HEK293 (cell line): ENCODE measurements around the gene NLGN1.

Experiments used
- CTCF ChIA-PET: fragments of 350-600 bp; formaldehyde crosslinking; extraction: SDS; loops from one replicate; lab custom pipeline; 2021; ENCODE audit warnings: antibody characterized with exemption; lab: Yijun Ruan, JAX
- POLR2A ChIA-PET: fragments of 300-600 bp; formaldehyde crosslinking; extraction: SDS; loops from one replicate; lab custom pipeline; 2020; ENCODE audit warnings: antibody characterized with exemption, inconsistent platforms; lab: Yijun Ruan, JAX
- H3K27ac ChIP-seq: fragments of 200-500 bp; sonication (Bioruptor generic); 2 replicates; pipeline ENCODE4 v1.5.1; 2014; ENCODE audit warnings: low read depth, low read length, control low read depth, inconsistent platforms; ENCODE audit errors: extremely low read depth
- H3K36me3 ChIP-seq, 2 experiments: fragments of 200-500 bp in 1 of 2; sonication (Bioruptor generic) in 1 of 2; 1 replicate in 1 of 2; 2 replicates in 1 of 2; pipeline ENCODE4 v1.5.1; 2014 to 2017; ENCODE audit warnings: inconsistent platforms in 2 of 2, low read length in 2 of 2; ENCODE audit not compliant: control insufficient read depth in 2 of 2, insufficient read depth in 1 of 2
- H3K4me1 ChIP-seq: fragments of 200-500 bp; sonication (Bioruptor generic); 2 replicates; pipeline ENCODE4 v1.5.1; 2014; ENCODE audit warnings: mild to moderate bottlenecking, low read length, inconsistent platforms; ENCODE audit not compliant: control insufficient read depth, insufficient read depth
- H3K4me3 ChIP-seq: 2 replicates; pipeline ENCODE4 v1.5.1; 2011; ENCODE audit warnings: low read depth, mild to moderate bottlenecking, control low read depth, low read length, moderate library complexity
- H3K9me3 ChIP-seq: fragments of 200-500 bp; sonication (Bioruptor generic); 2 replicates; pipeline ENCODE4 v1.5.1; 2014; ENCODE audit warnings: low read depth, low read length, inconsistent platforms; ENCODE audit not compliant: control insufficient read depth, insufficient read depth
- ELK4 ChIP-seq: IDR thresholded peaks from 2 replicates; pipeline ENCODE4 v1.6.1; 2011; ENCODE audit warnings: mild to moderate bottlenecking, low read depth, low read length, borderline replicate concordance
- HOXC10 ChIP-seq: sonication (generic); formaldehyde crosslinking; IDR thresholded peaks from 2 replicates; pipeline ENCODE4 v1.8.1; 2023; ENCODE audit warnings: mild to moderate bottlenecking, missing genetic modification reagents
- OVOL3 ChIP-seq: fragments of 450-650 bp; formaldehyde crosslinking; IDR thresholded peaks from 2 replicates; pipeline ENCODE4 v1.5.1; 2016; ENCODE audit warnings: missing biosample characterization, missing genetic modification characterization
- SETDB1 ChIP-seq: IDR thresholded peaks from one replicate; pipeline ENCODE4 v1.6.1; 2017; ENCODE audit warnings: mild to moderate bottlenecking, low read length, moderate library complexity, mixed read lengths; ENCODE audit not compliant: insufficient read length
- SP7 ChIP-seq: fragments of 450-650 bp; formaldehyde crosslinking; IDR thresholded peaks from 2 replicates; pipeline ENCODE4 v1.5.1; 2016; ENCODE audit warnings: missing biosample characterization, missing genetic modification characterization
- YY1 ChIP-seq: fragments of 450-650 bp; formaldehyde crosslinking; IDR thresholded peaks from 2 replicates; pipeline ENCODE4 v1.5.1; 2018; ENCODE audit warnings: missing biosample characterization, missing genetic modification characterization
- ZBTB7A ChIP-seq: fragments of 450-650 bp; formaldehyde crosslinking; IDR thresholded peaks from 2 replicates; pipeline ENCODE4 v1.5.1; 2016; ENCODE audit warnings: low read depth, missing biosample characterization, missing genetic modification characterization
- ZBTB8A ChIP-seq: fragments of 450-650 bp; formaldehyde crosslinking; IDR thresholded peaks from 2 replicates; pipeline ENCODE4 v1.5.1; 2016; ENCODE audit warnings: missing biosample characterization, missing genetic modification characterization
- ZNF132 ChIP-seq: fragments of 450-650 bp; formaldehyde crosslinking; IDR thresholded peaks from 2 replicates; pipeline ENCODE4 v1.5.1; 2017; ENCODE audit warnings: missing biosample characterization, missing genetic modification characterization, borderline replicate concordance
- ZNF169 ChIP-seq: fragments of 450-650 bp; formaldehyde crosslinking; IDR thresholded peaks from 2 replicates; pipeline ENCODE4 v1.5.1; 2016; ENCODE audit warnings: missing biosample characterization, missing genetic modification characterization
- ZNF175 ChIP-seq: fragments of 450-650 bp; formaldehyde crosslinking; IDR thresholded peaks from 2 replicates; pipeline ENCODE4 v1.5.1; 2016; ENCODE audit warnings: missing biosample characterization, missing genetic modification characterization
- ZNF202 ChIP-seq: fragments of 450-650 bp; formaldehyde crosslinking; IDR thresholded peaks from 2 replicates; pipeline ENCODE4 v1.5.1; 2016; ENCODE audit warnings: missing biosample characterization, missing genetic modification characterization, borderline replicate concordance
- ZNF335 ChIP-seq: fragments of 450-650 bp; formaldehyde crosslinking; conservative IDR thresholded peaks from 2 replicates; pipeline ENCODE4 v1.5.1; 2016; ENCODE audit warnings: missing biosample characterization, missing genetic modification characterization
- ZNF341 ChIP-seq: fragments of 450-650 bp; formaldehyde crosslinking; IDR thresholded peaks from 2 replicates; pipeline ENCODE4; 2016; ENCODE audit warnings: low read depth, missing biosample characterization, missing genetic modification characterization
- ZNF394 ChIP-seq: fragments of 450-650 bp; formaldehyde crosslinking; IDR thresholded peaks from 2 replicates; pipeline ENCODE4 v1.5.1; 2016; ENCODE audit warnings: missing biosample characterization, missing genetic modification characterization, mild to moderate bottlenecking, moderate library complexity, borderline replicate concordance
- ZNF513 ChIP-seq: fragments of 450-650 bp; IDR thresholded peaks from 2 replicates; pipeline ENCODE4 v1.5.1; 2018; ENCODE audit warnings: missing biosample characterization, missing genetic modification characterization
- ZNF621 ChIP-seq: fragments of 450-650 bp; formaldehyde crosslinking; IDR thresholded peaks from 2 replicates; pipeline ENCODE4 v1.5.1; 2017; ENCODE audit warnings: missing biosample characterization, missing genetic modification characterization
- ZNF626 ChIP-seq: fragments of 450-650 bp; sonication (Bioruptor Pico); formaldehyde crosslinking; IDR thresholded peaks from 2 replicates; pipeline ENCODE4 v1.5.1; 2018; ENCODE audit warnings: missing biosample characterization, missing genetic modification characterization, inconsistent platforms
- ZNF677 ChIP-seq: fragments of 450-650 bp; IDR thresholded peaks from 2 replicates; pipeline ENCODE4 v1.5.0; 2018; ENCODE audit warnings: missing biosample characterization, mild to moderate bottlenecking, missing genetic modification characterization, moderate library complexity
- ZNF707 ChIP-seq: fragments of 450-650 bp; formaldehyde crosslinking; IDR thresholded peaks from 2 replicates; pipeline ENCODE4 v1.5.1; 2016; ENCODE audit warnings: missing biosample characterization, missing genetic modification characterization
- ZNF785 ChIP-seq: fragments of 450-650 bp; formaldehyde crosslinking; IDR thresholded peaks from 2 replicates; pipeline ENCODE4 v1.5.1; 2016; ENCODE audit warnings: missing biosample characterization, missing genetic modification characterization
- ZSCAN4 ChIP-seq: fragments of 450-650 bp; formaldehyde crosslinking; IDR thresholded peaks from 2 replicates; pipeline ENCODE4 v1.5.1; 2017; ENCODE audit warnings: missing biosample characterization, missing genetic modification characterization
- TF ChIP-seq, protein P1 (sequence below): fragments of 450-650 bp; formaldehyde crosslinking; IDR thresholded peaks from 2 replicates; pipeline ENCODE4 v1.5.1; 2016; ENCODE audit warnings: missing biosample characterization, missing genetic modification characterization
- TF ChIP-seq, protein P2 (sequence below): fragments of 450-650 bp; formaldehyde crosslinking; IDR thresholded peaks from 2 replicates; pipeline ENCODE4 v1.5.1; 2017; ENCODE audit warnings: missing biosample characterization, missing genetic modification characterization
- TF ChIP-seq, protein P3 (sequence below): fragments of 450-650 bp; formaldehyde crosslinking; IDR thresholded peaks from 2 replicates; pipeline ENCODE4 v1.5.1; 2016; ENCODE audit warnings: missing biosample characterization, missing genetic modification characterization, borderline replicate concordance

NLGN1 gene

DNA sequence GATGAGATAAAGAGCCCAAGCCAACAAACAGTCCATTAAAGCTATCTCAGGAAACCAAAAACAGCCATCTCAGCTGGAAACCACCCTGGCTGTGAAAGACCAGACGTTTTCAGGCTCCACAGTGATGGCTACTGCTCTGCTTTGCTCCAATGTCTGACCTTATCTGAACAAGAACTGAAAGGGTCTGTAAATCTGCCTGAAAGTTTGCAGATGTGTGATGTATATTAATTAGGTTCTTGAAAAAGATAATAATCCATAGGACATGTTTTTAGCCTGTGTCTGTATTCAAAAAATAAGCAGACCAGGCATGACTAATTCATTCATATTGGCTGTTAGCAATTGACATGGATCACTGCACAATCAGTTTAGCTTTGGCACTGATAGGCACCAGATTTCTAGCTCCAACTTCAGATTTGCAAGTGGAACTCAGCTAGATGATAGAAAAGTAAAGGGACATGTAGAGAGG, 850.2 kb downstream of the NLGN1 start:
- Histone ChIP-seq H3K9me3 (no peaks in the 10 kb centered on the region), H3K4me3 (no peak overlapping the region), H3K27ac (no peak overlapping the region), H3K36me3 (no peaks in the 10 kb centered on the region), H3K4me1 (no peaks in the 10 kb centered on the region)
- ChIA-PET CTCF (no interaction called here), POLR2A (no interaction called here)
- TF ChIP-seq SP7 (no peak), ZNF785 (tag by site-specific recombination) (no peak), OVOL3 (tag by site-specific recombination) (no peak), ZNF621 (no peak), ZNF513 (tag by site-specific recombination) (no peak), ZSCAN4 (tag by site-specific recombination) (no peak), ZNF335 (tag by site-specific recombination) (no peak), ZBTB7A (tag by site-specific recombination) (no peak)
- TF ChIP-seq, protein P1, sequence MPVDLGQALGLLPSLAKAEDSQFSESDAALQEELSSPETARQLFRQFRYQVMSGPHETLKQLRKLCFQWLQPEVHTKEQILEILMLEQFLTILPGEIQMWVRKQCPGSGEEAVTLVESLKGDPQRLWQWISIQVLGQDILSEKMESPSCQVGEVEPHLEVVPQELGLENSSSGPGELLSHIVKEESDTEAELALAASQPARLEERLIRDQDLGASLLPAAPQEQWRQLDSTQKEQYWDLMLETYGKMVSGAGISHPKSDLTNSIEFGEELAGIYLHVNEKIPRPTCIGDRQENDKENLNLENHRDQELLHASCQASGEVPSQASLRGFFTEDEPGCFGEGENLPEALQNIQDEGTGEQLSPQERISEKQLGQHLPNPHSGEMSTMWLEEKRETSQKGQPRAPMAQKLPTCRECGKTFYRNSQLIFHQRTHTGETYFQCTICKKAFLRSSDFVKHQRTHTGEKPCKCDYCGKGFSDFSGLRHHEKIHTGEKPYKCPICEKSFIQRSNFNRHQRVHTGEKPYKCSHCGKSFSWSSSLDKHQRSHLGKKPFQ: no peak

GRCh38 chr3:174251681-174252080, 854.1 kb downstream of the NLGN1 start:
- TF ChIP-seq ZNF394 (no peak), YY1 (tag by site-specific recombination) (no peak), ZNF626 (no peak), ZNF335 (tag by site-specific recombination) (no peak), ZNF707 (tag by site-specific recombination) (no peak), HOXC10 (no peak), ZNF169 (no peak), ZBTB8A (tag by site-specific recombination) (no peak), ZNF202 (tag by site-specific recombination) (no peak), SETDB1 (no peak), ZNF175 (tag by site-specific recombination) (no peak), ELK4 (no peak), ZNF677 (tag by site-specific recombination) (no peak), ZNF341 (tag by site-specific recombination) (no peak), ZNF132 (tag by site-specific recombination) (no peak)
- TF ChIP-seq, protein P2, sequence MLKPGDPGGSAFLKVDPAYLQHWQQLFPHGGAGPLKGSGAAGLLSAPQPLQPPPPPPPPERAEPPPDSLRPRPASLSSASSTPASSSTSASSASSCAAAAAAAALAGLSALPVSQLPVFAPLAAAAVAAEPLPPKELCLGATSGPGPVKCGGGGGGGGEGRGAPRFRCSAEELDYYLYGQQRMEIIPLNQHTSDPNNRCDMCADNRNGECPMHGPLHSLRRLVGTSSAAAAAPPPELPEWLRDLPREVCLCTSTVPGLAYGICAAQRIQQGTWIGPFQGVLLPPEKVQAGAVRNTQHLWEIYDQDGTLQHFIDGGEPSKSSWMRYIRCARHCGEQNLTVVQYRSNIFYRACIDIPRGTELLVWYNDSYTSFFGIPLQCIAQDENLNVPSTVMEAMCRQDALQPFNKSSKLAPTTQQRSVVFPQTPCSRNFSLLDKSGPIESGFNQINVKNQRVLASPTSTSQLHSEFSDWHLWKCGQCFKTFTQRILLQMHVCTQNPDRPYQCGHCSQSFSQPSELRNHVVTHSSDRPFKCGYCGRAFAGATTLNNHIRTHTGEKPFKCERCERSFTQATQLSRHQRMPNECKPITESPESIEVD (tag by site-specific recombination): no peak
- TF ChIP-seq, protein P3, sequence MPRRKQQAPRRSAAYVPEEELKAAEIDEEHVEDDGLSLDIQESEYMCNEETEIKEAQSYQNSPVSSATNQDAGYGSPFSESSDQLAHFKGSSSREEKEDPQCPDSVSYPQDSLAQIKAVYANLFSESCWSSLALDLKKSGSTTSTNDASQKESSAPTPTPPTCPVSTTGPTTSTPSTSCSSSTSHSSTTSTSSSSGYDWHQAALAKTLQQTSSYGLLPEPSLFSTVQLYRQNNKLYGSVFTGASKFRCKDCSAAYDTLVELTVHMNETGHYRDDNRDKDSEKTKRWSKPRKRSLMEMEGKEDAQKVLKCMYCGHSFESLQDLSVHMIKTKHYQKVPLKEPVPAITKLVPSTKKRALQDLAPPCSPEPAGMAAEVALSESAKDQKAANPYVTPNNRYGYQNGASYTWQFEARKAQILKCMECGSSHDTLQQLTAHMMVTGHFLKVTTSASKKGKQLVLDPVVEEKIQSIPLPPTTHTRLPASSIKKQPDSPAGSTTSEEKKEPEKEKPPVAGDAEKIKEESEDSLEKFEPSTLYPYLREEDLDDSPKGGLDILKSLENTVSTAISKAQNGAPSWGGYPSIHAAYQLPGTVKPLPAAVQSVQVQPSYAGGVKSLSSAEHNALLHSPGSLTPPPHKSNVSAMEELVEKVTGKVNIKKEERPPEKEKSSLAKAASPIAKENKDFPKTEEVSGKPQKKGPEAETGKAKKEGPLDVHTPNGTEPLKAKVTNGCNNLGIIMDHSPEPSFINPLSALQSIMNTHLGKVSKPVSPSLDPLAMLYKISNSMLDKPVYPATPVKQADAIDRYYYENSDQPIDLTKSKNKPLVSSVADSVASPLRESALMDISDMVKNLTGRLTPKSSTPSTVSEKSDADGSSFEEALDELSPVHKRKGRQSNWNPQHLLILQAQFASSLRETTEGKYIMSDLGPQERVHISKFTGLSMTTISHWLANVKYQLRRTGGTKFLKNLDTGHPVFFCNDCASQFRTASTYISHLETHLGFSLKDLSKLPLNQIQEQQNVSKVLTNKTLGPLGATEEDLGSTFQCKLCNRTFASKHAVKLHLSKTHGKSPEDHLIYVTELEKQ (tag by site-specific recombination): no peak
- ChIA-PET CTCF (interaction anchor here (0.6 kb wide), 1 partner anchor 257 kb away, joined by 4 read pairs; no protein-coding TSS in a partner anchor), POLR2A (no interaction called here)
- Histone ChIP-seq H3K27ac (no peak overlapping the region), H3K9me3 (no peaks in the 10 kb centered on the region), H3K4me3 (no peak overlapping the region), H3K36me3 (no peaks in the 10 kb centered on the region), H3K4me1 (no peaks in the 10 kb centered on the region)
